ENCODE measurements around the gene IFNA7.
"Not testable (repeated sequence)": the region's sequence is repeated elsewhere in the genome, so short reads cannot be mapped to it uniquely, and the experiment has no call there.

IFNA7 gene

DNA sequence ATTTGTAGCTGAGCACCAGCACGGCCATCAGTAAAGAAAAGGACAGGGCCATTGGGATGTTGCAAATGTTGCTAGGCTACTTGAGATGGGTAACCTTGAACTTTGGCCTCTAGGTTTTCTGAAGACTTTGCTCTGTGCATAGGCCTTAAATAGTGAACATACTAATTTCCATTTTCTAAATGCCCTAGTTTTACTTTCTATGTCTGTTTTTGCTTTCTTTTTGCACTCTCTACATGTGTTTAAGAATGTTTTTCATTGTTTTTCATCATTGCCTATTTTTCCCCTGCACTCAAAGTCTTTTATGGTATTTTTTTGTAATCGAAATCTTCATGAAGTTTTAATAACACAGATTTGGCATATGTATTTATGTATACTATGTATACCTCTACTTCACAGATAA is 26.1 kb upstream of the IFNA7 start, which contains the start of gene IFNA17:
Gene IFNA17 (minus strand): TSS at position 101 of the 400 bp plus-strand sequence. CDS start 49 bp downstream, at position 52.
- TF ChIP-seq ZNF384 (IDR thresholded peaks at IDR 0.05) (no peak), LEF1 (IDR thresholded peaks at IDR 0.05; ENCODE audit: borderline replicate concordance) (no peak), CTBP1 (IDR thresholded peaks at IDR 0.05; ENCODE audit: borderline replicate concordance) (no peak)
- ChIA-PET POLR2A (no interaction called here), CTCF (no interaction called here)
- no peak for DNase-seq (ENCODE audit: extremely low spot score)

GRCh38 chr9:21217211-21217610 is 15.2 kb upstream of the IFNA7 start, which contains the start of gene IFNA16:
TSS of gene IFNA16 (minus strand) at chr9:21217311. CDS start at chr9:21217305, 6 bp downstream.
- CTCF ChIA-PET: interaction anchor here (0.7 kb wide), 1 partner anchor 22 kb away, joined by 4 read pairs; no protein-coding TSS in a partner anchor
- POLR2A ChIA-PET; DNase-seq (ENCODE audit: extremely low spot score): not testable (repeated sequence)

- CTCF ChIA-PET: interaction anchor here (0.8 kb wide), 1 partner anchor 19 kb away, joined by 3 read pairs; no protein-coding TSS in a partner anchor
Observed at GRCh38 chr9:21213411-21214326, 11.7 kb upstream of the IFNA7 start.

GRCh38 chr9:21212160-21212559 is 10.2 kb upstream of the IFNA7 start:
- DNase-seq (ENCODE audit: extremely low spot score); POLR2A ChIA-PET; CTCF ChIA-PET: not testable (repeated sequence)

More at GRCh38 chr9:21213411-21214326, 11.7 kb upstream of the IFNA7 start:
- POLR2A ChIA-PET: not testable (repeated sequence)
- DNase-seq (ENCODE audit: extremely low spot score): peak; percentile 12

DNA sequence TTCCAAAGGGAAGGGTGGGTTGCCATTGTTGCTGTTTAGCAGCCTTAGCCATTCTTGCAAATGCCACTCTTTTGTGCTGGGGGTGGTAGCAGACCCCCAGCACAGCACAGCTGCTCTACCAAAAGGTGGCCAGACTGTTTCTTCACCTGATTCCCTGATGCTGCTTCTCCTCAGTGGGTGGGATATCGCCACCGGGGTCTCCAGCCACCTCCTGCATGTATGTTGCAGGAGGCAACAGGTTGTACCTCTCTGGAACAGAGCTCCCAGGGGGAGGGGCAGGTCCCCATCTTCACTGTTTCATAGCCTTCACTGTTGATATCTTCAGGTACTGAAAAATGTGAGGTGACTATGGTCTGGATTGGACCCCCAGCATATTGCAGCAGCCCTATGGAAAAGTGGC is 8.8 kb upstream of the IFNA7 start:
- DNase-seq (ENCODE audit: extremely low spot score); CTCF ChIA-PET; POLR2A ChIA-PET: not testable (repeated sequence)

- DNase-seq (ENCODE audit: extremely low spot score): no peak
- TF ChIP-seq SP1 (IDR thresholded peaks at IDR 0.05) (no peak), BHLHE40 (IDR thresholded peaks at IDR 0.05; ENCODE audit: borderline replicate concordance) (no peak), CTBP1 (IDR thresholded peaks at IDR 0.05; ENCODE audit: borderline replicate concordance) (no peak), ZNF384 (IDR thresholded peaks at IDR 0.05) (no peak), FOXA1 (IDR thresholded peaks at IDR 0.05) (no peak), ELF4 (IDR thresholded peaks at IDR 0.05) (no peak), TARDBP (IDR thresholded peaks at IDR 0.05) (no peak), ARNT (IDR thresholded peaks at IDR 0.05) (no peak), SUZ12 (IDR thresholded peaks at IDR 0.05) (no peak), FOXK2 (IDR thresholded peaks at IDR 0.05) (no peak), FOXM1 (IDR thresholded peaks at IDR 0.05; ENCODE audit: borderline replicate concordance) (no peak), LEF1 (IDR thresholded peaks at IDR 0.05; ENCODE audit: borderline replicate concordance) (no peak), L3MBTL2 (conservative IDR thresholded peaks at IDR 0.05) (no peak), NFRKB (IDR thresholded peaks at IDR 0.05) (no peak), HDGF (IDR thresholded peaks at IDR 0.05; ENCODE audit: borderline replicate concordance) (no peak)
- TF ChIP-seq, protein P1, sequence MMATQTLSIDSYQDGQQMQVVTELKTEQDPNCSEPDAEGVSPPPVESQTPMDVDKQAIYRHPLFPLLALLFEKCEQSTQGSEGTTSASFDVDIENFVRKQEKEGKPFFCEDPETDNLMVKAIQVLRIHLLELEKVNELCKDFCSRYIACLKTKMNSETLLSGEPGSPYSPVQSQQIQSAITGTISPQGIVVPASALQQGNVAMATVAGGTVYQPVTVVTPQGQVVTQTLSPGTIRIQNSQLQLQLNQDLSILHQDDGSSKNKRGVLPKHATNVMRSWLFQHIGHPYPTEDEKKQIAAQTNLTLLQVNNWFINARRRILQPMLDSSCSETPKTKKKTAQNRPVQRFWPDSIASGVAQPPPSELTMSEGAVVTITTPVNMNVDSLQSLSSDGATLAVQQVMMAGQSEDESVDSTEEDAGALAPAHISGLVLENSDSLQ (IDR thresholded peaks at IDR 0.05): no peak
- CTCF ChIA-PET: no interaction called here
Observed at GRCh38 chr9:21210311-21210710, 8.3 kb upstream of the IFNA7 start.

GRCh38 chr9:21207043-21207442 is 5.0 kb upstream of the IFNA7 start, which contains the start of gene IFNA10:
TSS of gene IFNA10 (minus strand) at chr9:21207143. CDS start at chr9:21207097, 46 bp downstream.
- CTCF ChIA-PET; POLR2A ChIA-PET; DNase-seq (ENCODE audit: extremely low spot score): not testable (repeated sequence)

More at GRCh38 chr9:21210311-21210710, 8.3 kb upstream of the IFNA7 start:
- POLR2A ChIA-PET: no interaction called here

GRCh38 chr9:21205204-21205603 is 3.2 kb upstream of the IFNA7 start:
- CTCF ChIA-PET: no interaction called here
- no peak for TF ChIP-seq SUZ12 (IDR thresholded peaks at IDR 0.05)
- no peak for TF ChIP-seq FOXA1 (IDR thresholded peaks at IDR 0.05)
- TF ChIP-seq CTBP1 (IDR thresholded peaks at IDR 0.05; ENCODE audit: borderline replicate concordance): no peak
- TF ChIP-seq L3MBTL2 (conservative IDR thresholded peaks at IDR 0.05): no peak
- no peak for TF ChIP-seq HDGF (IDR thresholded peaks at IDR 0.05; ENCODE audit: borderline replicate concordance)
- no peak for TF ChIP-seq FOXM1 (IDR thresholded peaks at IDR 0.05; ENCODE audit: borderline replicate concordance)
- no peak for TF ChIP-seq NFRKB (IDR thresholded peaks at IDR 0.05)
- TF ChIP-seq SP1 (IDR thresholded peaks at IDR 0.05): no peak
- no peak for TF ChIP-seq ARNT (IDR thresholded peaks at IDR 0.05)
- TF ChIP-seq, protein P1 (IDR thresholded peaks at IDR 0.05): no peak
- POLR2A ChIA-PET: no interaction called here
- no peak for DNase-seq (ENCODE audit: extremely low spot score)

DNA sequence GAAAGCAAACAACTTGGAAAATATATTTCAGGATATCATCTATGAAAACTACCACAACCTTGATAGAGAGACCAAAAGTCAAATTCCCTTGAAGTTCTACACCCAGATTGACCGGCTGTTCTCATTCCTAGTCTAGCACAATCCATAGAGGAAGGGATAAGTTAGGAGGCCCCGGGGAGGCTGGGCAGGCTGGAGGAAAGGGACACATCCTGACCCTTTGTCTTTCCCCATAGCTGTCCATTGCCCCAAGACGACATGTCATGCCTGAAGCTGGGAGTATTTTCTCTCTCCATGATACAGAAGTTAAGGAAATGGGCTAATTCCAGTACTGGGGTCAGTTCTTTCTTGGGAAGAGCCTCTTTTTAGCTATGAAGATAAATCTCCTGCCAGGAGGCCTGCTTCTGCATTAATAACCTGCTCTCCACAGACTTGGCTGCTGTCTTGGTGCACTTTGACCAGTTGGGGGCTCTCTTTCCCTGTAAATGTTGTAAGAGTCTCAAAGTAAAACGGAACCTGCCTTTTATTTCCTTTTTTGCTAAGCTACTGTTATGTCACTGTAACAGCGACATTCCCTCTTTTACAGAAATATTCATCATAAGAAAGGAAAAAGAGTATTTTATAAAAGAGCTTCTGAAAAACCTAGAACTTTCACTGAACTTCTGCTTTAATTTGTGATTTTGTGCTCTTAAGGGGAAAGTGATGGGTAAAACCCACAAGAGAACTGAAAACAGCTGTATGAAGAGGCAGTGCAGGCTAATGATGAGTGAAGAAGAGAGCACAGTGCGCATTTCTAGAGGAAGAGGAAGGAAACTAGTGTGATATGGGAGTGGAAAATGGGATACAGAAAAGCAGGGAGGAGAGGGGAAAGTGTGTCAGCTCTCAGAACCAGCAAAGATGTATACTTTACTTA is 6.9 kb downstream of the IFNA7 start:
- POLR2A ChIA-PET: not testable (repeated sequence)
- CTCF ChIA-PET: interaction anchor here (0.6 to 1.3 kb wide), 5 partner anchors 19 to 207 kb away, joined by 3 to 4 read pairs (median 3); partner anchors contain the start of gene IFNA16
- DNase-seq (ENCODE audit: extremely low spot score): peak; percentile 20

GRCh38 chr9:21187487-21187886 is 14.5 kb downstream of the IFNA7 start, which contains the start of gene IFNA4:
TSS of gene IFNA4 (minus strand) at chr9:21187587. CDS start at chr9:21187531, 56 bp downstream.
- CTCF ChIA-PET; POLR2A ChIA-PET; DNase-seq (ENCODE audit: extremely low spot score): not testable (repeated sequence)

DNA sequence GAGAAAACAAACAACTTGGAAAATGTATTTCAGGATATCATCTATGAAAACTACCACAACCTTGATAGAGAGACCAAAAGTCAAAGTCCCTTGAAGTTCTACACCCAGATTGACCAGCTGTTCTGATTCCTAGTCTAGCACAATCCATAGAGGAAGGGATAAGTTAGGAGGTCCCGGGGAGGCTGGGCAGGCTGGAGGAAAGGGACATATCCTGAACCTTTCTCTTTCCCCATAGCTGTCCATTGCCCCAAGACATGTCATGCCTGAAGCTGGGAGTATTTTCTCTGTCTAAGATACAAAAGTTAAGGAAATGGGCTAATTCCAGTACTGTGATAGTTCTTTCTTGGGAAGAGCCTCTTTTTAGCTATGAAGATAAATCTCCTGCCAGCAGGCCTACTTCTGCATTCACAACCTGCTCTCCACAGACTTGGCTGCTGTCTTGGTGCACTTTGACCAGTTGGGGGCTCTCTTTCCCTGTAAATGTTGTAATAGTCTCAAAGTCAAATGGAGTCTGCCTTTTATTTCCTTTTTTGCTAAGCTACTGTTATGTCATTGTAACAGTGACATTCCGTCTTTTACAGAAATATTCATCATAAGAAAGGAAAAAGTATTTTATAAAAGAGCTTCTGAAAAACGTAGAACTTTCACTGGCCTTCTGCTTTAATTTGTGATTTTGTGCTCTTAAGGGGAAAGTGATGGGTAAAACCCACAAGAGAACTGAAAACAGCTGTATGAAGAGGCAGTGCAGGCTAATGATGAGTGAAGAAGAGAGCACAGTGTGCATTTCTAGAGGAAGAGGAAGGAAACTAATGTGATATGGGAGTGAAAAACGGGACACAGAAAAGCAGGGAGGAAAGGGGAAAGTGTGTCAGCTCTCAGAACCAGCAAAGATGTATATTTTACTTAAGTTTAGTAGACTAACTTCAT is 18.9 kb downstream of the IFNA7 start:
- CTCF ChIA-PET: interaction anchor here (0.5 to 0.9 kb wide), 5 partner anchors 29 to 313 kb away, joined by 3 to 4 read pairs (median 3); no protein-coding TSS in a partner anchor
- DNase-seq (ENCODE audit: extremely low spot score); POLR2A ChIA-PET: not testable (repeated sequence)
